HG02642 (cell line): ENCODE data around the gene SSB.
"Not testable (repeated sequence)": the region's sequence is repeated elsewhere in the genome, so short reads cannot be mapped to it uniquely, and the experiment has no call there.

Source experiments
- ATAC-seq: cut with Tn5 transposase; IDR thresholded peaks from one replicate; pipeline ENCODE4 v1.9.1; 2021; ENCODE audit warnings: mild to moderate bottlenecking; ENCODE audit not compliant: unreplicated experiment, poor library complexity

Gene SSB

DNA sequence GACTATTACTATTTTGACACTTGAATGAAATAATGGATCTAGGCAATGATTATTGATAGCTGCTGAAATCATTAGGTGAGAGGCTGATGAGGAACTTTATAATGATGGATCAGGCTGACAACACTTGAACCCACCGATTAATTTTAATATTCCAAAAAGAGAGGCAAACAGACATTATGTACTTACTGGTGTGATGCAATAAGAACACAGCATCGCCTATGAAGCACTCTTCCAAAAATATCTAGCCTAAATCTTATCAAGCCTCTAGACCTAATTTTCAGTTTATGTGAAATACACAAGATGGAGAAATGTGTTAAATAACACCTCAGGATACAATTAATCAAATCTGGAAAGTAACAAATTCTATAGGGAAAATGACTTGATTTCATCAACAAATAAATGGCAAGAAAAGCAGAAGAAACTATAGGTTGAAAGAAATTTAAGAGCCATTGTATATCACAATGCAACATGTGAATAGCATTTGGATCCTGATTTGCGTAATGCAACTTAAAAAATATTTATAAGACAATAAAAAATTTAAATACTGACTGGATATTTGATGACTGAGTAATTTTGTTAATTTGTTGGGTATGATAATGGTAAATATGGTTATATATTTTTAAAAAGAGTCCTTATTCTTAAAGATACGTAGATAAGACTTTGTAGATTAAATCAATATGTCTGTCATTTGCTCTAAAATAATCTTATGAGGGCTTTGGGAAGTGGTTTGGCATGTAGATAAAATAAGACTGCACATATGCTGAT lies 17.2 kb upstream of the SSB start:
- no peak for ATAC-seq

DNA sequence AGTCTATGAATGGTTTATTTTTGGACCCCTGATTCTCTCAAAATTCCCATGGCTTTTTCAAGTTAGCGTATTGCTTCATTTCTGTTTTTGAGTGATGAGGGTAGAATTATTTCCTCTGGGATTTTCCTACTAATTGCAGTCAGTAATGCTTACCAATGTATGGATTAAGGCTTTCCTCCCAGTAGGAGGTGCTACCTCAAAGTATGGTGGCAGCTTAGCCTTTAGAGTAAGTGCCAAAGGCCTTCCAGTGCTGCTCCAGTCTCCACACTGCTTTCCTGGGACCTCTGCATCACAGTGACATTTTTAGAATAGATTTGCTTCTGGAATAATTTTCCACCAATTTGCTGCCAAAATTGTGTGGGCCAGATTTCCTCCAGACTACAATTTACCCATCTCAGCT lies 16.2 kb upstream of the SSB start:
- ATAC-seq = no peak

GRCh38 chr2:169790581-169790980 lies 8.1 kb upstream of the SSB start:
- no peak for ATAC-seq

- no peak for ATAC-seq
Measured at GRCh38 chr2:169795181-169795580, 3.5 kb upstream of the SSB start.

- no peak for ATAC-seq
Measured at GRCh38 chr2:169796441-169796840, 2.2 kb upstream of the SSB start.

- no peak for ATAC-seq
Measured at GRCh38 chr2:169797601-169798000, 1.1 kb upstream of the SSB start.

GRCh38 chr2:169798397-169798717 lies 314 bp upstream of the SSB start:
- ATAC-seq = no peak

DNA sequence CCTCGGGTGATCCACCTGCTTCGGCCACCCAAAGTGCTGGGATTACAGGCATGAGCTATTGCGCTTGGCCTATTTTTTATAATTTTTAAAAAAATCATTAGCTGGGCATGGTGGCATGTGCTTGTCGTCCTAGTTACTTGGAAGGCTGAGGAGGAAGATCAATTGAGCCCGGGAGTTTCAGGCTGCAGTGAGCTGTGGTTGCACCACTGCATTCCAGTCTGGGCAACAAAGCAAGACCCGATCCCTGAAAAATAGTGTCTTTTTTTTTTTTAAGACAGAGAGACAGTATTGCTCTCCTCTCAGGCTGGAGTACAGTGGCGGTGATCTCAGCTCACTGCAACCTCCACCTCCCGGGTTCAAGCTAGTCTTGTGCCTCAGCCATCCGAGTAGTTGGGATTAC lies 4.8 kb downstream of the SSB start:
- no peak for ATAC-seq

- ATAC-seq = no peak
Measured at GRCh38 chr2:169806586-169806985, 7.9 kb downstream of the SSB start.

- no peak for ATAC-seq
Measured at GRCh38 chr2:169808221-169808620, 9.6 kb downstream of the SSB start.

- no peak for ATAC-seq
Measured at GRCh38 chr2:169815849-169816248, 17.2 kb downstream of the SSB start.

GRCh38 chr2:169816961-169817360 lies 18.3 kb downstream of the SSB start:
- ATAC-seq = not testable (repeated sequence)

DNA sequence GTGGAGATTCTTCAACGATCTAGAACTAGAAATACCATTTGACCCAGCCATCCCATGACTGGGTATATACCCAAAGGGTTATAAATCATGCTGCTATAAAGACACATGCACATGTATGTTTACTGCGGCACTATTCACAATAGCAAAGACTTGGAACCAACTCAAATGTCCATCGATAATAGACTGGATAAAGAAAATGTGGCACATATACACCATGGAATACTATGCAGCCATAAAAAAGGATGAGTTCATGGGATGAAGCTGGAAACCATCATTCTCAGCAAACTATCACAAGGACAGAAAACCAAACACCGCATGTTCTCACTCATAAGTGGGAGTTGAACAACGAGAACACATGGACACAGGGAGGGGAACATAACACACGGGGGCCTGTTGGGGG lies 18.7 kb downstream of the SSB start:
- ATAC-seq = not testable (repeated sequence)

DNA sequence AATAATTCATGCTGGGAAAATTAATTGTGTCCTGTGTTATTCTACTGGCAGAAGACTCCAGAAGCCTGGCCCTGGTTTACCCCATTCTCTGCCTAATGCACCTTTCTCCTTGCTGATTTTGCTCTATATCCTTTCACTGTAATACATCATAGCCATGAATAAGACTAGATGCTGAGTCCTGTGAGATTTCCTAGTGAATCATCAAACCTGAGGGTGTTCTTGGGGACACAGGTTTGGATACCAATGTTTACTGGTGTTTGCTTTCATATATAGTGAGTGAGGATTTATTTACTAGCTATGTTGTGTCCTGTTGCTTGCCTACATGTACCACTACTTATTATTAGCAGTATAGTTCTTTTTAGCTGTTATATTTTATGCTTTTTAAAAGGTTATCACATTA lies 19.6 kb downstream of the SSB start:
- no peak for ATAC-seq

- ATAC-seq = no peak
Measured at GRCh38 chr2:169819106-169819505, 20.4 kb downstream of the SSB start.

DNA sequence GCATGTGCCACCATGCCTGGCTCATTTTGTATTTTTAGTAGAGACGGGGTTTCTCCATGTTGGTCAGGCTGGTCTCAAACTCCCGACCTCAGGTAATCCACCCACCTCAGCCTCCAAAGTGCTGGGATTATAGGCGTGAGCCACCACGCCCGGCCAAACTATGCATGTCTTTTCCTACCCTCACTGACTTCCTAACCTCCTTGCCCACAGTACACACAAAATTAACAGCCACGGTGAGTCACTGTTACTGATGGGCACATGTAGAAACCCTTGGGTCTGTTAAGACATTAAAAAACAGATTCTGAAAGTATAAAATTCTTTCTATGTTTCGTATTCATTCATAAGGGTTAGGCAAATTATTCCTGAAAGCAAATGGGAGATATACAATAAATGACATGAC lies 21.4 kb downstream of the SSB start:
- ATAC-seq = not testable (repeated sequence)

DNA sequence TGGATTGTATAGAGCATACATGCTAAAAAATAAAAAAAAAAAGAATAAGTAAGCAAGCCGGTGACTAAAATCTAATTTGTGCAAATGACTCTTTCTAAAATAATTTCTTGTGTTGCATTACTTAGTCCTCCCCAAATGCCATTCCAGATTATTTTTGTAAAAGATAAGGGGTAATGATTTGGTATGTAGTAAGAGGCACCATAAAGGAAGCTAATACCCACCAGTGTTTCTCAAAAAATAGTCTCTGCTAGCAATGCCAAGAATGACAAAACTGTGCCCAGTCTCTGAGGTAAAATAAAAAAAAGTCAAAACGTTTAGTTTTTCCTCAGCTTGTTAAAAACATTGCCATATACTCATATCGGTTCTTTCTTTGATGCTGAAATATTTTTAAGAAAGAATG lies 23.4 kb downstream of the SSB start:
- ATAC-seq = no peak

DNA sequence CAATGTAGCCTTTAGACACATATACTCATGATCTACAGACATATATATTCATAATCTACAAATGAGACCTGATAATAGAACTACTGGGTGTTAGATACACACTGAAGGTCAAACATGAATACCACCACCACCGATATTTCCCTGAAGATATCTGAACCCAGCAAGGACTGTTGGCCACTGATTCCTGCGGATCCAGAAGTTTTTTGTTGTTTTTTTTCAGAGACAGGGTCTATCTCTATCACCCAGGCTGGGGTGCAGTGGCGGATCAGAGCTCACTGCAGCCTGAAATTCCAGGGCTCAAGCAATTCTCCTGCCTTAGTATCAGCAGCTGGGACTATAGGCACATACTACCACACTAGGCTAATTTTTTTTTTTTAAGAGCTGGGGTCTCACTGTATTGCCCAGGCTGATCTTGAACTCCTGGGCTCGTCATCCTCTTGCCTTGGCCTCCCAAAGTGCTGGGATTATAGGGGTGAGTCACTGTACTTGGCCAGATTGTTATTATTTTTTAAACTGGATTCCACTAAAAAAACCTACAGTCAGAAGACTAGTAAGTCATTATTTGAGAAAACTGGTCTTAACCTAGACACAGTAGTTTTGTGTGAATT lies 24.2 kb downstream of the SSB start:
- ATAC-seq = no peak

DNA sequence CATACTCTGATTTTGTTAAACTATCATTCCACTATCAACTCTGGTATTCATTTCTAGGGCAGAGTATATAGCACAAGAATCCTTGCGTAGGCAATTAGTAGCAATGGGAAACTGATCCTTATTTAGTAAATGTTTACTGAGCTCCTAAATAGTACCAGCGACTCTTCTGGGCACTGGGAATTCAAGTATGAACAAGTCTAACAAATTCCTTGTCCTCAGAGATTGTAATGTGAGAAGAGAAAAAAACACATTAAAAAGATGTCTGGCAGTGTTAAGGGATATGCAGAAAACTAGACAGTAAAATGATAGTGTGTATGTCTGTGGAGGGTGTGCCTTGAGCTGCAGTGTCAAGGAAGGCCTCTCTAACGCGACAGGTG lies 25.3 kb downstream of the SSB start:
- ATAC-seq = no peak

- ATAC-seq = peak; percentile 69
Measured at GRCh38 chr2:169824373-169825333, 26.0 kb downstream of the SSB start, which contains the start of gene METTL5. TSS of gene METTL5 (minus strand) at chr2:169824905. CDS start at chr2:169824597, 308 bp downstream.
